ENCODE measurements around the gene MEIKIN.

Gene MEIKIN

GRCh38 chr5:131945551-131946168 is at the start of gene MEIKIN:
MEIKIN (minus strand) TSS chr5:131945663; CDS start chr5:131945505, 158 bp downstream.
- DNase-seq: no peak

GRCh38 chr5:131994533-131995226 is 49.2 kb upstream of the MEIKIN start:
- DNase-seq: no peak

- no peak for DNase-seq
Observed at GRCh38 chr5:131994090-131994489, 48.6 kb upstream of the MEIKIN start.

GRCh38 chr5:131993676-131994075 is 48.2 kb upstream of the MEIKIN start:
- no peak for DNase-seq

- no peak for DNase-seq
Observed at GRCh38 chr5:131992370-131992769, 46.9 kb upstream of the MEIKIN start.

- DNase-seq: no peak
Observed at GRCh38 chr5:131991593-131992324, 46.3 kb upstream of the MEIKIN start.

DNA sequence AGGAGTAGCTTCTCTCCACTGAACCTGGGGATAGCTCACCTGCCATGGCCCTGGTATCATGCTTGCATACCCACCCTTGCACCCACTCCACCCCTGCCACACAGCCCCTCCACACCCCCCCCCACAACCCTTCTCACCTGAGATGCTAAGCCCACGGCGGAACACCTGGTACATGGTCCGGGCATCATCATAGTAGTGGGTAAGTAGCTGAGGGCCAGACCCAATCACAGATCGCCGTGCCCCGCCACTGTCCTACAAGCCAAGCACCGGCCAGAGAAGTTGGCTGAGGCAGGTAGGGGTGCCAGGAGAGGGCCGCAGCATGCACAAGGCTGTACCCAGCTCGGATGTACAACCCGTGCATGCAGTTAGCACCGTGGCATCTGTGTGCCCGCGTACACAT is 45.3 kb upstream of the MEIKIN start:
- no peak for DNase-seq

DNA sequence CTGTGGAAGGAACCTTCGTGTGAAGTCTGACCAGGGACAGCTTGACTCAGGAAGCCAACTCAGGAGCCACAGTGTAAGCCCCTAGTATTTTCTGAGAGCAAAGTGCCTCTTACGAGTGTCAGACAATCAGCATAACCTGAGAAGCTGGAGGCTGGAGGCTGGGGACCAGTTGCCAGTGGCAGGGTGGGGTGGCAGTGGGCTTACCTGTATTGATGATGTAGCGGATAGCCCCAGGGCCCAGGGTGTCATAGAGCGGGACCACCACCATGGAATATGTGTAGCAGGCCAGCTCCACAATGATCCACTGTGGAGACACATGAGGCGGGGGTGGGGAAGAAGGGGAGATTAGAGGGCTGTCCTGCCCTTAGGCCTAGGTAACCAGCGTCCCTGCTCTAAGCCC is 43.1 kb upstream of the MEIKIN start:
- DNase-seq: no peak

GRCh38 chr5:131987251-131987650 is 41.8 kb upstream of the MEIKIN start:
- DNase-seq: no peak

DNA sequence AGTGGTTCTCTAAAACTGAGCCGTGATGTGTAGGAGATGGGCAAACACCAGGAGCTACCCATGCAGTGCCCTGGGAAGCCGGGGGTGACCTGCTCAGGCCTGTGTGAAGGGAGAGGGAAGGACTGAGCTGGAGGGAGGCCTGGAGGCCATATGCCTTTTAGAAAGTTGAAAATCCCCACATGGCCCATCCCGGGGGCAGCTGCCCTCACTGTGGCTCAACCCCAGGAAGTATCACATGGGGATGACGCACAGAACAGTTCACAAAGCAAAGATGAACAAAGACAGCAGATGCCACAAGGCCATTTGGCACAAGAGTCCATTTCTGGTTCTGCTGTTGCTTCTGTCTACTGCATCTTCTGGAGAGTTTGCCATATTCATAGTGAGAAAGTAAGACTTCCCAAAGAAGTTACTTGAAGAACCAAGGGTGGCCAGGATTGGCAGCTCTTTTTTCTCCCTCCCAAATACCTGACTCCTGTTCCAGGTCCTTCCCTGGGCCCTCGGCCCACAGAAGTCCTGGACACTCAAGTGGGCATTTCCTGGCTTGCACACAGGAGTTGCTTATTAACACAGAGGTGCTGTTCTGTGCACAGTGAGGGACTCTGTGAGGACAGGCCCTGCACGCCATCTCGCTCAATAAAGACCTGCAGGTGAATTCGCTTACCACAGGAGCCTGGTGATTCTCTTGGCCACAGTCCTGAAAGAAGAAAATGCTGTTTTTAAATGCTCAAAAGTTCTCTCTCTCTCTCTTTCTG is 40.9 kb upstream of the MEIKIN start:
- no peak for DNase-seq

- no peak for DNase-seq
Observed at GRCh38 chr5:131984956-131985665, 39.6 kb upstream of the MEIKIN start.

DNA sequence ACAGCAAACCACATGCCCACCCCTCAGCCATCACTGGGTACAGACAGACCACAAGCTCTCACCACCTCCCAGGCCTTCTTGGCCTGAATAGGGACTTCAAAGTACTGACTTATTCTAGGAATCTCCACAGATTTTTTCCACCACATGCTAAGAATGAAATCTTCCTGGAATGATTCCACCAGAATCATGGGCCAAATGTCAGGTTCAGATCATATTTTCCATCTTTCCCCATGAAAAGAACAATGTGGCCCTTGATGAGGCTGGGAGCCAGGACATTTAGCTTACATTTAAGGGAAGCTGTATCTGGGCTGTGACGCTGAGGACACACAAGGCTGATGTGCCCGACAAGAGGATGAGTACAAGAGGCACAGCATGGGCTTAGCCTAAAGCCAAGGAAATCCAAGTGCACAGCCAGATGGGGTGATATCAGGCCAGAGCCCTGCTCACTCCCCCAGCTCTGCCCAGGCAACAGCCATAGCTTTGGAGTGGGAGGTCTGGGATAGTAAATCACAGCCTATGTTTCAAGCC is 37.8 kb upstream of the MEIKIN start:
- no peak for DNase-seq

DNA sequence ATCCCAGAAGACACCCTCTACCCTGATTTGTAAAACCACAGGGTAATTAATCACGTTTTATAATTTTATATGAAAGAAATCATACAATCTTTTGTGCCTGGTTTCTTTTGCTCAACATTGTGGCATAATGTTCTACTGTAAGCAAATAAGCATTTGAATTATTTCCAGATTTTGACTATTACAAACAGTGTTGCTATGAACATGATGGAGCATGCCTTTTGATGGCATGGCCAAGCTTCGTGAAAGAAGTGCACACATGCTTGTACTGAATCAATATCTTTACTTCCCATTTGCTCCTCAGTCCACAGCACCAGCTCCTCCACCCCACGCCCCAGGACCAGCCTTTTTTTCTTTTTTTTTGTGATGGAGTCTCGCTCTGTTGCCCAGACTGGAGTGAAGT is 36.1 kb upstream of the MEIKIN start:
- DNase-seq: no peak

DNA sequence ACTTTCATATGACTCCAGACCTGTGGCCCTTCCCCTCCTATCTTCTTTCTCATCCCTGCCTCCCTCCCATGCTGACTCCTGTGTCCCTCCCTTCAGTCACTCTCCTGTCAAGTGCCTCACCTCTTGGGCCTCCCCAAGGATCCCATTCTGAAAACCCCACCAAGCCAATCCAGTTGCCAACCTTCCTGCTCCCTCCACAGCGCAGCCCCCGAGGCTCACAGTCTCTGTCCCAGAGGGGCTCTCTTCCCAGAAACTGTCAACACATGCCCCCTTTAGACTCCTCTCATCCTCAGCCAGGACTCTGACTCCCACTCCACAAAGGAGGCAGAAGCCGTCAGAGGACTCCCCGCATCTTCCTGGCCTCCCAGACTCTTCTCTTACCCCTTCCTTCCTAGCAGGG is 35.2 kb upstream of the MEIKIN start:
- DNase-seq: no peak

GRCh38 chr5:131979816-131980215 is 34.4 kb upstream of the MEIKIN start:
- DNase-seq: no peak

DNA sequence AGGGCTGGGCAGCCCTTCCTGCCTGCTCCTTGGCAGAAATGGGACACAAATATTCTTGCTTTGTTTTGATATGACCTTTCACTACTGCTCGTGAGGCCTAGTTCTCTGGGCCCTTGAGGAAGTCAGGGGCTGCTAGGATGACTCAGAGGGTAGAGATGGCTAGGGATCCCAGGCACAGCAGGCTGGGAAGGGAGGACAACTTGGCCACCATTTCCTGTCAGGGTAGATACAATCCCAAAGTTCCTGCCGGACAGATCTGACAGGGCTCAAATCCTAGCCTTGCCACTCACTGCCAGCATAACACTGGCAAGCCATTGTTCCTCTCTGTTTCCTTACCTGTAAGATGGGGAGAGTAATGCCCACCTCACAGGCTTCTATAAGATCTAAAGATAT is 31.7 kb upstream of the MEIKIN start:
- DNase-seq: no peak

GRCh38 chr5:131976414-131977211 is 31.1 kb upstream of the MEIKIN start:
- DNase-seq: no peak

GRCh38 chr5:131974956-131975726 is 29.7 kb upstream of the MEIKIN start:
- DNase-seq: no peak

DNA sequence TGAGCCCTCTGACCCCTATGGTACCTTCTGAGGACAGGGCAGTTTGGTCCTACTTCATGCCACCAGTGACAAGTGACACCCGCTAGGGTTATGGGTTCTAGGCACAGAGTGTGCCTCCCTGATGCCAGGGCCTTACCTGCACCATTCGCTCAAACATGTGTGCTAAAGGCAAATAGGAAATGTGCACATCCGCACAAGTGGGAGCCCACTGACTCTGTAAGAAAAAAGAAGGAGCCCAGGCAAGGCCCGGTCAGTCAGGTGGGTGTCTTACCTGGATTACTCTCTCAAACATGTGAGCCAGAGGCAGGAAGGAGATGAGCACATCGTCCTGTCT is 29.1 kb upstream of the MEIKIN start:
- DNase-seq: no peak

- DNase-seq: no peak
Observed at GRCh38 chr5:131974016-131974415, 28.6 kb upstream of the MEIKIN start.

All from stimulated activated CD8-positive, alpha-beta memory T cell treated with anti-CD3 and anti-CD28 coated beads, Interleukin-4, amount 100 ng/mL, for 48 hours (primary cell).